IMR-90 (cell line): ENCODE measurements around the gene NDFIP2. TPM values are rescaled to one million over a fixed set of nuclear protein-coding genes. Genes with fewer than 3 reads are reported as not detected.

Source experiments
- ATAC-seq: fragments of 200-7000 bp; cut with Tn5 transposase; 2 replicates; pipeline ENCODE4 v1.9.1; 2020; ENCODE audit warnings: low read depth, mild to moderate bottlenecking, moderate library complexity
- BruUV-seq: library from RNA; stranded (reverse); fragments of 400-500 nt; replicated peaks from 2 replicates; lab custom pipeline; 2021; lab: Mats Ljungman, UMichigan
- CTCF ChIA-PET: fragments of 300-600 bp; formaldehyde crosslinking; extraction: SDS; loops from one replicate; lab custom pipeline; 2021; ENCODE audit warnings: antibody characterized with exemption; lab: Yijun Ruan, JAX
- POLR2A ChIA-PET: fragments of 300-600 bp; sonication (Branson Sonifier 250); formaldehyde crosslinking; loops from one replicate; lab custom pipeline; 2022; ENCODE audit warnings: antibody characterized with exemption; ENCODE audit not compliant: unreplicated experiment; lab: Charles Lee
- DNase-seq: peaks from one replicate; pipeline ENCODE4 v3.0.0; 2013
- H2AFZ ChIP-seq: replicated peaks from 2 replicates; pipeline ENCODE3; 2013; ENCODE audit warnings: low read length, mild to moderate bottlenecking; ENCODE audit not compliant: poor library complexity
- H2AK5ac ChIP-seq: 2 replicates; pipeline ENCODE4 v1.6.1; 2013; ENCODE audit warnings: low read depth, low read length, inconsistent platforms
- H2AK9ac ChIP-seq: replicated peaks from 2 replicates; pipeline ENCODE3; 2013; ENCODE audit warnings: mild to moderate bottlenecking, low read depth, low read length, moderate library complexity; ENCODE audit not compliant: poor library complexity
- H2BK120ac ChIP-seq: 2 replicates; pipeline ENCODE4 v1.6.1; 2013; ENCODE audit warnings: low read depth, low read length, inconsistent platforms
- H2BK15ac ChIP-seq: 3 replicates; pipeline ENCODE4 v1.6.1; 2013; ENCODE audit warnings: low read depth, low read length, inconsistent platforms
- H2BK20ac ChIP-seq: 2 replicates; pipeline ENCODE4 v1.6.1; 2013; ENCODE audit warnings: low read depth, mild to moderate bottlenecking, inconsistent platforms, low read length, moderate library complexity
- H2BK5ac ChIP-seq: 2 replicates; pipeline ENCODE4 v1.6.1; 2013; ENCODE audit warnings: mild to moderate bottlenecking, low read depth, low read length, inconsistent platforms; ENCODE audit not compliant: poor library complexity, severe bottlenecking
- H3K14ac ChIP-seq: replicated peaks from 2 replicates; pipeline ENCODE4 v1.6.1; 2013; ENCODE audit warnings: low read depth, low read length, inconsistent platforms
- H3K18ac ChIP-seq: 2 replicates; pipeline ENCODE4 v1.6.1; 2013; ENCODE audit warnings: low read depth, low read length, control low read depth
- H3K23ac ChIP-seq: 2 replicates; pipeline ENCODE4 v1.6.1; 2013; ENCODE audit warnings: low read depth, low read length, inconsistent platforms
- H3K27ac ChIP-seq: 2 replicates; pipeline ENCODE4 v1.5.1; 2013; ENCODE audit warnings: mild to moderate bottlenecking, control low read depth, low read length; ENCODE audit not compliant: insufficient read depth
- H3K27me3 ChIP-seq: 2 replicates; pipeline ENCODE4 v1.6.1; 2013; ENCODE audit warnings: low read length; ENCODE audit not compliant: control insufficient read depth, insufficient read depth
- H3K36me3 ChIP-seq: 2 replicates; pipeline ENCODE4 v1.6.1; 2013; ENCODE audit warnings: low read length, mixed read lengths; ENCODE audit not compliant: control insufficient read depth, insufficient read depth
- H3K4ac ChIP-seq: 2 replicates; pipeline ENCODE4 v1.6.1; 2013; ENCODE audit warnings: low read depth, low read length, inconsistent platforms
- H3K4me1 ChIP-seq: 2 replicates; pipeline ENCODE4 v1.6.1; 2013; ENCODE audit warnings: low read length, mixed read lengths; ENCODE audit not compliant: control insufficient read depth, insufficient read depth
- H3K4me2 ChIP-seq: 2 replicates; pipeline ENCODE4 v1.6.1; 2013; ENCODE audit warnings: low read depth, mild to moderate bottlenecking, control low read depth, low read length, moderate library complexity
- H3K4me3 ChIP-seq: 2 replicates; pipeline ENCODE4 v1.5.1; 2013; ENCODE audit warnings: low read depth, mild to moderate bottlenecking, control low read depth, low read length, moderate library complexity; ENCODE audit not compliant: insufficient read depth
- H3K56ac ChIP-seq: 2 replicates; pipeline ENCODE4 v1.6.1; 2013; ENCODE audit warnings: low read length, inconsistent platforms; ENCODE audit not compliant: insufficient read depth; ENCODE audit errors: extremely low read depth
- H3K79me1 ChIP-seq, 2 experiments: 2 replicates each; pipeline ENCODE4 v1.6.1; 2013; ENCODE audit warnings: low read length in 2 of 2, inconsistent platforms in 1 of 2, low read depth in 1 of 2
- H3K9ac ChIP-seq: 2 replicates; pipeline ENCODE4 v1.6.1; 2013; ENCODE audit warnings: low read depth, low read length, control low read depth
- H3K9me1 ChIP-seq: 2 replicates; pipeline ENCODE4 v1.6.1; 2013; ENCODE audit warnings: low read length, inconsistent platforms; ENCODE audit not compliant: insufficient read depth
- H3K9me3 ChIP-seq: 2 replicates; pipeline ENCODE4 v1.6.1; 2013; ENCODE audit warnings: low read length; ENCODE audit not compliant: control insufficient read depth, insufficient read depth
- H4K20me1 ChIP-seq: 2 replicates; pipeline ENCODE4 v1.6.1; 2013; ENCODE audit warnings: low read length, inconsistent platforms; ENCODE audit not compliant: insufficient read depth
- H4K5ac ChIP-seq: 2 replicates; pipeline ENCODE4 v1.6.1; 2013; ENCODE audit warnings: mild to moderate bottlenecking, low read depth, low read length, control low read depth
- H4K8ac ChIP-seq, 2 experiments: 2 replicates each; pipeline ENCODE4 v1.6.1; 2013; ENCODE audit warnings: low read depth in 2 of 2, low read length in 2 of 2, control low read depth in 1 of 2, inconsistent platforms in 1 of 2
- H4K91ac ChIP-seq: 2 replicates; pipeline ENCODE4 v1.6.1; 2013; ENCODE audit warnings: low read depth, low read length, inconsistent platforms; ENCODE audit not compliant: insufficient read depth
- BHLHE40 ChIP-seq: fragments of 150-350 bp; IDR thresholded peaks from 2 replicates; pipeline ENCODE4 v1.6.1; 2016; ENCODE audit warnings: mild to moderate bottlenecking, low read depth, low read length
- CEBPB ChIP-seq: IDR thresholded peaks from 2 replicates; pipeline ENCODE4 v1.6.1; 2012; ENCODE audit warnings: low read depth, low read length, improper control_type of control experiment
- CHD1 ChIP-seq: IDR thresholded peaks from 2 replicates; pipeline ENCODE4 v1.6.1; 2012; ENCODE audit warnings: low read depth, low read length, improper control_type of control experiment
- CTCF ChIP-seq: conservative IDR thresholded peaks from 2 replicates; pipeline ENCODE4 v1.5.1; 2012; ENCODE audit warnings: mild to moderate bottlenecking, low read depth, low read length, improper control_type of control experiment
- ELK1 ChIP-seq: fragments of 150-350 bp; IDR thresholded peaks from 2 replicates; pipeline ENCODE4 v1.6.1; 2016; ENCODE audit warnings: low read depth, mild to moderate bottlenecking, low read length, moderate library complexity, borderline replicate concordance
- FOS ChIP-seq: fragments of 150-350 bp; IDR thresholded peaks from 2 replicates; pipeline ENCODE4 v1.6.1; 2016; ENCODE audit warnings: low read depth, low read length
- MAFK ChIP-seq: IDR thresholded peaks from 2 replicates; pipeline ENCODE4 v1.6.1; 2012; ENCODE audit warnings: low read depth, low read length, improper control_type of control experiment
- MAZ ChIP-seq: IDR thresholded peaks from 2 replicates; pipeline ENCODE4 v1.6.1; 2012; ENCODE audit warnings: low read depth, mild to moderate bottlenecking, low read length, improper control_type of control experiment, moderate library complexity, borderline replicate concordance
- MXI1 ChIP-seq: IDR thresholded peaks from 2 replicates; pipeline ENCODE4 v1.6.1; 2012; ENCODE audit warnings: low read depth, mild to moderate bottlenecking, low read length, moderate library complexity, borderline replicate concordance
- NFE2L2 ChIP-seq: fragments of 150-350 bp; IDR thresholded peaks from 2 replicates; pipeline ENCODE4 v1.6.1; 2016; ENCODE audit warnings: low read depth, mild to moderate bottlenecking, low read length
- POLR2A ChIP-seq: IDR thresholded peaks from 2 replicates; pipeline ENCODE4 v1.6.1; 2012; ENCODE audit warnings: mild to moderate bottlenecking, low read depth, low read length
- RAD21 ChIP-seq: IDR thresholded peaks from 2 replicates; pipeline ENCODE4 v1.6.1; 2012; ENCODE audit warnings: low read length, improper control_type of control experiment
- RCOR1 ChIP-seq: IDR thresholded peaks from 2 replicates; pipeline ENCODE4 v1.6.1; 2012; ENCODE audit warnings: mild to moderate bottlenecking, low read length, improper control_type of control experiment; ENCODE audit not compliant: insufficient replicate concordance
- RFX5 ChIP-seq: IDR thresholded peaks from 2 replicates; pipeline ENCODE4 v1.8.0; 2012; ENCODE audit warnings: low read depth, mild to moderate bottlenecking, low read length, moderate library complexity
- SMC3 ChIP-seq: fragments of 150-350 bp; IDR thresholded peaks from 2 replicates; pipeline ENCODE4 v1.6.1; 2016; ENCODE audit warnings: low read depth, mild to moderate bottlenecking, antibody characterized with exemption, low read length, moderate library complexity
- USF2 ChIP-seq: fragments of 150-350 bp; IDR thresholded peaks from 2 replicates; pipeline ENCODE4 v1.6.1; 2017; ENCODE audit warnings: mild to moderate bottlenecking, antibody characterized with exemption, low read length, low read depth
- WGBS, 2 experiments: methylation state at CpG; one replicate each; pipeline versions ENCODE4 v1.1.5 to v1.1.7; 2013; ENCODE audit warnings: missing lambda C conversion rate in 2 of 2; ENCODE audit not compliant: insufficient read length in 1 of 2; ENCODE audit errors: extremely low coverage in 2 of 2; 5-methylcytosine and 5-hydroxymethylcytosine counted together
- dilution Hi-C: fragments of 300-500 bp; cut with HindIII; formaldehyde crosslinking; loops from one replicate; pipeline ENCODE4 v1.14.3; 2018; ENCODE audit warnings: low sequenced_read_pairs; ENCODE audit not compliant: unreplicated experiment
- in situ Hi-C: fragments of 300-500 bp; cut with MboI; formaldehyde crosslinking; loops from 3 replicates; pipeline ENCODE4 v1.14.3; 2019; ENCODE audit warnings: low sequenced_read_pairs, inconsistent platforms, mixed read lengths
- intact Hi-C: fragments of 100-400 bp; cut with micrococcal nuclease; formaldehyde crosslinking; loops from 2 replicates; pipeline ENCODE4 v1.10.0; 2022
- polyA plus RNA-seq, 3 experiments: library from polyadenylated mRNA; depleted of rRNA; stranded (reverse); fragments of >200 nt; gene quantifications; 2 replicates each; pipeline ENCODE4 v1.2.3, GENCODE V29; 2012; ENCODE audit warnings: low replicate concordance in 1 of 3
- total RNA-seq: library from RNA; depleted of rRNA; stranded (reverse); fragments of >200 nt; gene quantifications from 2 replicates; pipeline ENCODE4 v1.2.3, GENCODE V29; 2012

The NDFIP2 gene
- total and polyA plus RNA-seq, 2 of the 4 experiments (the other 2 are of a cell fraction), result 23.8 to 25.8 TPM

GRCh38 chr13:79439275-79439674, 41.7 kb upstream of the NDFIP2 start:
- ChIA-PET CTCF (no interaction called here), POLR2A (interaction anchor here (0.6 kb wide), 1 partner anchor 55 kb away, joined by 3 read pairs; no protein-coding TSS in a partner anchor)
- H4K91ac ChIP-seq, result no peak overlapping the region
- in situ Hi-C loops (no loop called here), dilution Hi-C loops (loop anchor here (25.0 kb wide), 1 partner anchor 98 kb away; no protein-coding TSS in a partner anchor), intact Hi-C loops (no loop called here)
- no peak overlapping the region for H3K4ac ChIP-seq
- ATAC-seq (no peak), DNase-seq (no peak)
- H3K4me2 ChIP-seq, result no peak overlapping the region
- H4K8ac ChIP-seq, result no peak overlapping the region
- H3K9ac ChIP-seq, result no peak overlapping the region
- no peak overlapping the region for H2AK5ac ChIP-seq
- no peaks in the 10 kb centered on the region for H3K36me3 ChIP-seq
- H3K18ac ChIP-seq, result no peak overlapping the region
- H2BK15ac ChIP-seq, result no peak overlapping the region
- H2BK120ac ChIP-seq, result no peak overlapping the region
- H3K9me1 ChIP-seq, result no peaks in the 10 kb centered on the region
- no peak overlapping the region for H2AFZ ChIP-seq
- H4K5ac ChIP-seq, result no peak overlapping the region
- no CpG with 5 or more reads among the region's 1 CpG for WGBS, 2 experiments
- no peak overlapping the region for H3K27ac ChIP-seq
- no peak overlapping the region for H3K4me3 ChIP-seq
- no peak for TF ChIP-seq MAZ
- TF ChIP-seq POLR2A, result no peak
- no peak for TF ChIP-seq CEBPB
- no peak for TF ChIP-seq MXI1
- no peak for TF ChIP-seq RFX5
- TF ChIP-seq CTCF, result no peak
- no peak for TF ChIP-seq MAFK
- TF ChIP-seq CHD1, result no peak
- no peak for TF ChIP-seq SMC3
- no peak for TF ChIP-seq USF2
- TF ChIP-seq ELK1, result no peak
- TF ChIP-seq RAD21, result no peak
- TF ChIP-seq NFE2L2, result no peak
- TF ChIP-seq FOS, result no peak
- TF ChIP-seq BHLHE40, result no peak
- TF ChIP-seq RCOR1, result no peak
- H3K14ac ChIP-seq, result no peak overlapping the region
- H3K23ac ChIP-seq, result no peak overlapping the region
- H3K79me1 ChIP-seq, result no peaks in the 10 kb centered on the region
- H3K9me3 ChIP-seq, result no peaks in the 10 kb centered on the region
- H2AK9ac ChIP-seq, result no peak overlapping the region
- no peaks in the 10 kb centered on the region for H4K20me1 ChIP-seq
- H3K4me1 ChIP-seq, result peaks cover 2% of the 10 kb centered on the region; the same call in 1 of the 2 replicates
- no peak overlapping the region for H3K56ac ChIP-seq
- no TSS peak for BruUV-seq
- no peak overlapping the region for H2BK20ac ChIP-seq
- no peaks in the 10 kb centered on the region for H3K27me3 ChIP-seq
- no peak overlapping the region for H2BK5ac ChIP-seq
